Peyer's patch (tissue), 4 donors: Measurements from ENCODE around the gene DOK6. TPM values are rescaled to one million over a fixed set of nuclear protein-coding genes. Genes with fewer than 3 reads are reported as not detected.

Source experiments
- DNase-seq, 3 donors: peaks; one replicate each; pipeline ENCODE4 v3.0.0-alpha.2; 2017 to 2019
- H3K27ac ChIP-seq, 4 donors: fragments of 200-600 bp; sonication (generic); one replicate each; pipeline ENCODE4 v1.5.1; 2016 to 2019
- H3K27me3 ChIP-seq, 2 donors: fragments of 200-600 bp; sonication (generic); one replicate each; pipeline ENCODE4 v1.5.1; 2019
- H3K36me3 ChIP-seq, 3 donors: fragments of 200-600 bp; sonication (generic); one replicate each; pipeline ENCODE4 v1.5.1; 2016 to 2019
- H3K4me1 ChIP-seq, 4 donors: fragments of 200-600 bp; sonication (generic); one replicate each; pipeline ENCODE4 v1.5.1; 2016 to 2019
- H3K4me3 ChIP-seq, 4 donors: fragments of 200-600 bp; sonication (generic); 1 replicate in 3 of 4; 2 replicates in 1 of 4; pipeline ENCODE4 v1.5.1; 2016 to 2019; ENCODE audit warnings: mild to moderate bottlenecking in 1 of 4
- H3K9me3 ChIP-seq, 4 donors: fragments of 200-600 bp; sonication (generic); one replicate each; pipeline ENCODE4 v1.5.1; 2016 to 2019; ENCODE audit warnings: mild to moderate bottlenecking in 1 of 4
- CTCF ChIP-seq, 6 experiments: fragments of 450-650 bp in 4 of 6; fragments of 200-600 bp in 2 of 6; sonication (generic) in 1 of 6; IDR thresholded peaks; one replicate each; pipeline ENCODE4 v1.5.1; 2017 to 2019; ENCODE audit warnings: antibody characterized with exemption in 6 of 6, mild to moderate bottlenecking in 3 of 6, moderate library complexity in 1 of 6
- POLR2A ChIP-seq, 2 donors: fragments of 450-650 bp; IDR thresholded peaks; one replicate each; pipeline ENCODE4 v1.5.1; 2017; ENCODE audit warnings: antibody characterized with exemption in 2 of 2, mild to moderate bottlenecking in 2 of 2, moderate library complexity in 2 of 2
- total RNA-seq, 4 donors: library from RNA; depleted of rRNA; stranded (reverse); fragments of >200 nt; gene quantifications; one replicate each; pipeline ENCODE4 v1.1.0, GENCODE V29; 2016

DOK6 gene
- total RNA-seq, 4 donors from 2014 or later: 0.13 to 5.2 (median 0.50) TPM

GRCh38 chr18:69664399-69664798 lies 263.7 kb downstream of the DOK6 start:
- no peaks in the 10 kb centered on the region for H3K9me3 ChIP-seq
- no peaks in the 10 kb centered on the region for H3K4me1 ChIP-seq
- no peak for DNase-seq
- H3K27ac ChIP-seq: no peak overlapping the region
- no peaks in the 10 kb centered on the region for H3K36me3 ChIP-seq
- TF ChIP-seq POLR2A (IDR thresholded peaks at IDR 0.05) (no peak), CTCF (IDR thresholded peaks at IDR 0.05) (no peak)
- H3K4me3 ChIP-seq: no peak overlapping the region
- H3K27me3 ChIP-seq: no peaks in the 10 kb centered on the region

GRCh38 chr18:69674292-69674877 lies 273.7 kb downstream of the DOK6 start:
- H3K4me1 ChIP-seq: no peaks in the 10 kb centered on the region
- TF ChIP-seq POLR2A (IDR thresholded peaks at IDR 0.05): no peak
- no peak for TF ChIP-seq CTCF (IDR thresholded peaks at IDR 0.05)
- no peaks in the 10 kb centered on the region for H3K9me3 ChIP-seq
- H3K36me3 ChIP-seq: no peaks in the 10 kb centered on the region
- H3K27ac ChIP-seq: no peak overlapping the region
- DNase-seq: no peak
- no peaks in the 10 kb centered on the region for H3K27me3 ChIP-seq
- no peak overlapping the region for H3K4me3 ChIP-seq

GRCh38 chr18:69674966-69675365 lies 274.3 kb downstream of the DOK6 start:
- DNase-seq: no peak
- Histone ChIP-seq H3K36me3 (no peaks in the 10 kb centered on the region), H3K9me3 (no peaks in the 10 kb centered on the region), H3K27ac (no peak overlapping the region), H3K4me1 (no peaks in the 10 kb centered on the region), H3K27me3 (no peaks in the 10 kb centered on the region), H3K4me3 (no peak overlapping the region)
- TF ChIP-seq POLR2A (IDR thresholded peaks at IDR 0.05) (no peak), CTCF (IDR thresholded peaks at IDR 0.05) (no peak)

- H3K9me3 ChIP-seq: no peaks in the 10 kb centered on the region
- H3K36me3 ChIP-seq: no peaks in the 10 kb centered on the region
- no peak for TF ChIP-seq POLR2A (IDR thresholded peaks at IDR 0.05)
- H3K27me3 ChIP-seq: no peaks in the 10 kb centered on the region
- H3K4me3 ChIP-seq: no peak overlapping the region
- DNase-seq: no peak
- H3K4me1 ChIP-seq: no peaks in the 10 kb centered on the region
- no peak overlapping the region for H3K27ac ChIP-seq
These were observed 276.9 kb downstream of the DOK6 start for GRCh38 chr18:69677595-69677994.

- TF ChIP-seq POLR2A (IDR thresholded peaks at IDR 0.05) (no peak), CTCF (IDR thresholded peaks at IDR 0.05) (no peak)
- no peaks in the 10 kb centered on the region for H3K36me3 ChIP-seq
- H3K27me3 ChIP-seq: no peaks in the 10 kb centered on the region
- DNase-seq: no peak
- no peak overlapping the region for H3K4me3 ChIP-seq
- H3K9me3 ChIP-seq: no peaks in the 10 kb centered on the region
- no peak overlapping the region for H3K27ac ChIP-seq
- no peaks in the 10 kb centered on the region for H3K4me1 ChIP-seq
These were observed 279.4 kb downstream of the DOK6 start for GRCh38 chr18:69680123-69680522.

- Histone ChIP-seq H3K9me3 (no peaks in the 10 kb centered on the region), H3K4me3 (no peak overlapping the region), H3K27ac (no peak overlapping the region), H3K27me3 (no peaks in the 10 kb centered on the region), H3K4me1 (no peaks in the 10 kb centered on the region), H3K36me3 (no peaks in the 10 kb centered on the region)
- TF ChIP-seq POLR2A (IDR thresholded peaks at IDR 0.05) (no peak), CTCF (IDR thresholded peaks at IDR 0.05) (no peak)
- no peak for DNase-seq
These were observed 282.5 kb downstream of the DOK6 start for GRCh38 chr18:69683176-69683575.
